Measurements from ENCODE around the gene EPHB2. TPM values are rescaled to one million over a fixed set of nuclear protein-coding genes. Genes with fewer than 3 reads are reported as not detected.

The EPHB2 gene
- total RNA-seq, 4 donors from 2014 or later, result 0.32 to 4.0 (median 1.7) TPM

DNA sequence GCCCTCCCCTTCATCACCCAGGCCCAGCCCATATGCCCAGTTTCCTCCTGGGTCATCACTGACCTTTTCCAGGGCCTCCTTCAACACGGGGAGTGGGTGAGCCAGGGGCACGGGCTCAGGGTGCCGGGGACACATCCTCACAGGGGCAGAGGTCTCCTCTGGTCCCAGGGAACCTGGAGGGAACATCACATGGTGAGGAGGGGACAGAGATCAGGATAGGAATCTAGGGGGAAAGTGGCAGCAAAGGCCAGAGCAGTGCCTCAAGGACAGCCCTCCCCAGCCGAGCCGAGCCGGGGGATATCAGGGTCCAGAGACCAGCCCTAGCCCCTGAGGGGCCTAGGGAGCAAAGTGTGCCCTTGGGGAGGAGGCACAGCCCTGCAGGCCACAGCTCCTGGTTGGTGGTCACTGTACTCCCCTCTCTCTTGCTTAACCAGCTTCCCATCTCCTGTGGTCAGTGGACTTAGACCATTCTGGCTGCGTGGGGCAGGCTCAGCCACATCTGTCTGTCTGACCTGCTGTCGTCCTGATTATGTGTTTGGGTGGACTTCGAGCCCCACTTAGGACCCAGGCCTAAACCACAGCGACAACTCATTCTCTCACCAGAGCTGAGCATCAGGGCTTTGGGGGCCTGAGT is 252.5 kb downstream of the EPHB2 start:
- TF ChIP-seq EP300 (IDR thresholded peaks at IDR 0.05) (no peak), POLR2AphosphoS5 (IDR thresholded peaks at IDR 0.05) (no peak)
- TF ChIP-seq, protein P1, sequence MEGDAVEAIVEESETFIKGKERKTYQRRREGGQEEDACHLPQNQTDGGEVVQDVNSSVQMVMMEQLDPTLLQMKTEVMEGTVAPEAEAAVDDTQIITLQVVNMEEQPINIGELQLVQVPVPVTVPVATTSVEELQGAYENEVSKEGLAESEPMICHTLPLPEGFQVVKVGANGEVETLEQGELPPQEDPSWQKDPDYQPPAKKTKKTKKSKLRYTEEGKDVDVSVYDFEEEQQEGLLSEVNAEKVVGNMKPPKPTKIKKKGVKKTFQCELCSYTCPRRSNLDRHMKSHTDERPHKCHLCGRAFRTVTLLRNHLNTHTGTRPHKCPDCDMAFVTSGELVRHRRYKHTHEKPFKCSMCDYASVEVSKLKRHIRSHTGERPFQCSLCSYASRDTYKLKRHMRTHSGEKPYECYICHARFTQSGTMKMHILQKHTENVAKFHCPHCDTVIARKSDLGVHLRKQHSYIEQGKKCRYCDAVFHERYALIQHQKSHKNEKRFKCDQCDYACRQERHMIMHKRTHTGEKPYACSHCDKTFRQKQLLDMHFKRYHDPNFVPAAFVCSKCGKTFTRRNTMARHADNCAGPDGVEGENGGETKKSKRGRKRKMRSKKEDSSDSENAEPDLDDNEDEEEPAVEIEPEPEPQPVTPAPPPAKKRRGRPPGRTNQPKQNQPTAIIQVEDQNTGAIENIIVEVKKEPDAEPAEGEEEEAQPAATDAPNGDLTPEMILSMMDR (IDR thresholded peaks at IDR 0.05), result no peak
- Histone ChIP-seq H3K27ac (no peak overlapping the region), H3K27me3 (peaks cover 30% of the 10 kb centered on the region), H3K4me3 (no peak overlapping the region), H3K9me3 (no peaks in the 10 kb centered on the region), H3K36me3 (no peaks in the 10 kb centered on the region), H3K4me1 (no peaks in the 10 kb centered on the region)
- no peak for DNase-seq (ENCODE audit: low spot score in 2 of 2)
- 89% methylated on average over 8 of the region's 10 CpGs for WGBS

- Histone ChIP-seq H3K27me3 (peaks cover 24% of the 10 kb centered on the region), H3K36me3 (no peaks in the 10 kb centered on the region), H3K9me3 (no peaks in the 10 kb centered on the region), H3K4me3 (no peak overlapping the region), H3K27ac (no peak overlapping the region), H3K4me1 (peaks cover 6% of the 10 kb centered on the region)
- no peak for DNase-seq (ENCODE audit: low spot score in 2 of 2)
- no peak for TF ChIP-seq POLR2AphosphoS5 (IDR thresholded peaks at IDR 0.05)
- no peak for TF ChIP-seq POLR2A (IDR thresholded peaks at IDR 0.05)
- TF ChIP-seq, protein P1 (IDR thresholded peaks at IDR 0.05), result no peak
- no peak for TF ChIP-seq EP300 (IDR thresholded peaks at IDR 0.05)
- WGBS, result 78% methylated on average over 5 of the region's 5 CpGs
Measured at GRCh38 chr1:22966309-22966708, 255.7 kb downstream of the EPHB2 start.

DNA sequence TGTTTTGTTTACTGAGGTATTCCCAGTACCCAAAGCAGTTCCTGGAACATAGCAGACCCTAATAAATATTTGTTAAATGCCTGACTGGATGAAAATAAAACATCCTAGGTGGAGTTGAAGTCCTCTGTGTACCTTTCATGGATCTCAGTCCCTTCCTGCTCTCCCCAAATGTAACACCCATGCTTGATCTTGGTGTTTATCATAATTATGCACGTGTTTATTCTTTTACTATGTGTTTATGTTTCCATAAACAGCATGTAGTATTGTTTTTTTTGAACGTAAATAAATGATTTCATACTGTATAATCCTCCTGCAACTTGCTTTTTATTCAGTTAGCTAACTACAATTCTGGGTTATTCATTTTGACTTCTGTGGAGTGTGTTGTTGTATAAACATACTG is 257.2 kb downstream of the EPHB2 start:
- Histone ChIP-seq H3K4me3 (no peak overlapping the region), H3K27ac (no peak overlapping the region), H3K36me3 (no peaks in the 10 kb centered on the region), H3K27me3 (peaks cover 32% of the 10 kb centered on the region), H3K9me3 (no peaks in the 10 kb centered on the region), H3K4me1 (peaks cover 6% of the 10 kb centered on the region)
- TF ChIP-seq, protein P1 (IDR thresholded peaks at IDR 0.05), result no peak
- no peak for TF ChIP-seq POLR2A (IDR thresholded peaks at IDR 0.05)
- TF ChIP-seq POLR2AphosphoS5 (IDR thresholded peaks at IDR 0.05), result no peak
- TF ChIP-seq EP300 (IDR thresholded peaks at IDR 0.05), result no peak
- no peak for DNase-seq (ENCODE audit: low spot score in 2 of 2)
- WGBS, result 53% methylated on average over 2 of the region's 2 CpGs

- Histone ChIP-seq H3K27me3 (peaks cover 36% of the 10 kb centered on the region), H3K9me3 (no peaks in the 10 kb centered on the region), H3K27ac (no peak overlapping the region), H3K4me1 (peaks cover 6% of the 10 kb centered on the region), H3K36me3 (no peaks in the 10 kb centered on the region), H3K4me3 (no peak overlapping the region)
- TF ChIP-seq, protein P1 (IDR thresholded peaks at IDR 0.05), result no peak
- no peak for TF ChIP-seq POLR2A (IDR thresholded peaks at IDR 0.05)
- no peak for TF ChIP-seq POLR2AphosphoS5 (IDR thresholded peaks at IDR 0.05)
- TF ChIP-seq EP300 (IDR thresholded peaks at IDR 0.05), result no peak
- 3% methylated on average over 5 of the region's 5 CpGs for WGBS
- no peak for DNase-seq (ENCODE audit: low spot score in 2 of 2)
Measured at GRCh38 chr1:22969304-22969709, 258.7 kb downstream of the EPHB2 start.

DNA sequence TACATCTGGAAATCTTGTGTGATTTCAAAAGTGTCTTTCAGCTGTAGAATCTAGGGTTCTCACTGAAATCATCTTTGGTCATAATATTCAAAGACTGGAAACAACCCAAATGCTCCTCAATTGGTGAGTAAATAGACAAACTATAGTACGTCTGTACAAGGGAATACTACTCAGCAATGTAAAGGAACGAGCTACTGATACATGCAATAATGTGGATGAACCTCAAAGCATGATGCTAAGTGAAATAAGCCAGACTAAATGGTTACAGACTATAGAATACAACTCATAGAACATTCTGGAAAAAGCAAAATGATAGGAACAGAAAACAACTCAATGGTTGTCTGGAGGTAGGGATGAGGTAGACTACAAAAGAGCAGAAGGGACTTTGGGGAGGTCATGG is 259.5 kb downstream of the EPHB2 start:
- peaks cover 42% of the 10 kb centered on the region for H3K27me3 ChIP-seq
- 84% methylated on average over 2 of the region's 2 CpGs for WGBS

More for the DNA sequence above, 259.5 kb downstream of the EPHB2 start:
- DNase-seq (ENCODE audit: low spot score in 2 of 2), result no peak
- no peak overlapping the region for H3K4me3 ChIP-seq
- TF ChIP-seq, protein P1 (IDR thresholded peaks at IDR 0.05), result no peak
- no peak for TF ChIP-seq POLR2A (IDR thresholded peaks at IDR 0.05)
- no peak overlapping the region for H3K27ac ChIP-seq
- H3K4me1 ChIP-seq, result peaks cover 6% of the 10 kb centered on the region
- H3K36me3 ChIP-seq, result no peaks in the 10 kb centered on the region
- no peaks in the 10 kb centered on the region for H3K9me3 ChIP-seq

Other genes starting within 250 kb of the EPHB2 start
- under 1 TPM in 2 of 4 donors, not detected in 2; 0.34 to 0.64 TPM for gene EPHA8, start 147.3 kb upstream of the EPHB2 start, total RNA-seq
- 10 to 100 TPM in 2 of 4 donors, 1 to 10 TPM in 2; 7.2 to 24.3 (median 16.4) TPM for gene C1QA, start 74.2 kb upstream of the EPHB2 start, total RNA-seq
- gene C1QC, start 67.2 kb upstream of the EPHB2 start, total RNA-seq, result 10 to 100 TPM in 3 of 4 donors, 1 to 10 TPM in 1; 6.5 to 31.9 (median 20.4) TPM
- gene C1QB, start 57.6 kb upstream of the EPHB2 start, total RNA-seq, result 10 to 100 TPM; 14.5 to 71.5 (median 33.0) TPM

Measured in suprapubic skin (tissue), 4 donors.